ENCODE results near the gene STAG3.
A peak's percentile ranks its signal among the peaks of the same experiment; 100 is the strongest.

The STAG3 gene

GRCh38 chr7:100156331-100157068 is 21.2 kb upstream of the STAG3 start:
- no peak for DNase-seq

DNA sequence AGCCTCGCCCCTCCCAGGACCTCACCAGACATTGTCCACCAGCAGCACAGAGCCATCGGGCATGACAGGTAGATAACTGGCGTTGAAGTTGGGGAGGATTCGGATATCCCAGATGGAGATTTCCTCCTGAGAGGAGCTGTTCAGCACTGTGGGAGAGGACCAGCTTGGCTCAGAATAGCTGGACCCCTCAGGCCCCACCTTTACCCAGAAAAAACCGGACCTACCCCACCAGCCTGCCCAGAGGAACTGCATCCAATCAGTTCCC is 20.7 kb upstream of the STAG3 start:
- DNase-seq = no peak

- no peak for DNase-seq
Measured at GRCh38 chr7:100157334-100158228, 20.1 kb upstream of the STAG3 start.

DNA sequence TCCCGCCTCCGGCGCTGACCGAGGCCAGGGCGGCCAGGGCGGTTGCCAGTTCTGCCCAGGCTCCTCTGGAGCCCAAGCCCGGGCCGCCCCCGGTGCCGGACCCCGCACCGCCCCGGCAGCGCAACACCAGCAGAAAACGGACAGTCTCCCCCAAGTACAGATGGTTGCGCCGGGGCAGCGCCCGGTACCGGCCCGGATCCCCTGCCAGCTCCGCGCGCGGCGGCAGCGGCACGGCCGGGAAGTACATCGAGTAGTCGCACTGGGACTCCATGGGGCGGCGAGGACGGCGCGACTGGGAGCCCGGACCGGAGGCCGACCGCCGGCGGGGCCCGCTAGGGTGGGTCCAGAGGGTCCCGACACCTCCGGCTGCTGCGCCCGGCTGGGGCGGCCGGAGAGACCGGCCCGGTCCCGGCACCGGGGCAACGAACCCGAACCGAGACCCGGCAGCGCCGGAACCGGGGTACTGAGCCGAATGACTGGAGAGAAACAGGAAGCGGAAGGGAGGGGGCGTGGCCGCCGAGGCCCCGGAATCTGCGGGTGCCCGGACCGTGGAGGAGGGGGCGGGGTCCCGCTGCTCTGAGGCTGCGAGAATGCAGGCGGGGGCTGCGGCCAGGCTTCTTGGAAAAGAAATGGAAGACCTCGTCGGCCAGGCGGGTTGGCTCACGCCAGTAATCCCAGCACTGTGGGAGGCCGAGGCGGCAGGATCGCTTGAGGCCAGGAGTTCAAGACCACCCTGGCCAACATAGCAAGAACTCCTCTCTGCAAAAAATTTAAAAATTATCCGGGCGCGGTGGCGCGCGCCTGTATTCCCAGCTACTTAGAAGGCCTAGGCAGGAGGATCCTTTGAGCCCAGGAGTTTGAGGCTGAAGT is 19.3 kb upstream of the STAG3 start, which contains the start of gene TRAPPC14:
TRAPPC14 (minus strand) TSS at position 495 of the 870 bp plus-strand sequence; CDS start at position 271, 224 bp downstream.
- peak; percentile 87 for DNase-seq

- DNase-seq = no peak
Measured at GRCh38 chr7:100159099-100159623, 18.6 kb upstream of the STAG3 start.

- no peak for DNase-seq
Measured at GRCh38 chr7:100160067-100160466, 17.7 kb upstream of the STAG3 start.

- DNase-seq = no peak
Measured at GRCh38 chr7:100163006-100163531, 14.6 kb upstream of the STAG3 start.

GRCh38 chr7:100163871-100164270 is 13.8 kb upstream of the STAG3 start:
- no peak for DNase-seq

- DNase-seq = peak; percentile 36
Measured at GRCh38 chr7:100166317-100166940, 11.3 kb upstream of the STAG3 start.

DNA sequence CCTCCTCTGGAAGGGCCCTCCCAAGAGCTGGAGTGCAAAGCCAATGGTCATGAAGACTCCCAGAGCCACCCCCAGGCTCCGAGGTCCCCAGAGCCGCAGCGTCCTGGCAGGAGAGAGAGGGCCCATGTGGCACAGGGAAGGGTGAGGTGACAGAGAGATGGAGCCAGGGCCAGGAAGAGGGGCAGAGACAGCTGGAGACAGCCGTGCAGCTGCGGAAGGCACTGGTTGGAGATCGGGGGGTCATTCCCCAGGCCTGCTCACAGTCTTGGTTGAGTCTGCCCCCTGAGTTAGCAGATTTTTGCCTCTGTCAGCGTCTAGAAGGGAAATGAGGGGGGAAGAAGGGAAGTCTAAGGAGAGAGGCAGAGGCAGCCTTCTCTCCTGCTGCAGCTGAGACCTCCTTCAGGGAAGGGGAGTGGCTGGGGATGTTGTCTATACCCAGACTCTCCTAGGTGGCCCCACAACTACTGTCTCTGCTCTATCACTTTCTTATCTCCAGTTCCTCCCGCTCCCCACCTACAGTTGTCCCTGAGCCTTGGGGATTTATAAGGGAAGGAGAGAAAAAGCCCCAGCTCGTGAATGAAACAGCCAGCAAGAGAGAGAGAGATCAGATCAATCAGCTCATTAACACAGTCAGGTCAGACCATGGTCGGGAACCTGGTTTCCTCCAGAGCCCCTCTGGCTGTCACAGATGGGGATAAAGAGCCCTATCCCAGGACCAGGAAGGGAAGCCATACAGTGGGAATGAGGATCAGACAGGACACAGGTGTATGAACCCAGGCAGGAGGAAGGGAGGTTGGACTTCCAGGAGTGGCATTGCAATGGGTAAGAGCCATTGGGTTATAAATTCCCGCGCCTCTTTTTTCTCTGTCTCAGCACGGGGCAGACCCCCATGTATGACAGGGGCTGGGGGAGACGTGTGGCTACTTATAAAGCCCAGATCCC is 10.5 kb upstream of the STAG3 start:
- DNase-seq = no peak

- DNase-seq = no peak
Measured at GRCh38 chr7:100167912-100168323, 9.8 kb upstream of the STAG3 start.

- no peak for DNase-seq
Measured at GRCh38 chr7:100169147-100169850, 8.4 kb upstream of the STAG3 start.

- no peak for DNase-seq
Measured at GRCh38 chr7:100170101-100170897, 7.4 kb upstream of the STAG3 start.

- DNase-seq = no peak
Measured at GRCh38 chr7:100171087-100171681, 6.5 kb upstream of the STAG3 start.

DNA sequence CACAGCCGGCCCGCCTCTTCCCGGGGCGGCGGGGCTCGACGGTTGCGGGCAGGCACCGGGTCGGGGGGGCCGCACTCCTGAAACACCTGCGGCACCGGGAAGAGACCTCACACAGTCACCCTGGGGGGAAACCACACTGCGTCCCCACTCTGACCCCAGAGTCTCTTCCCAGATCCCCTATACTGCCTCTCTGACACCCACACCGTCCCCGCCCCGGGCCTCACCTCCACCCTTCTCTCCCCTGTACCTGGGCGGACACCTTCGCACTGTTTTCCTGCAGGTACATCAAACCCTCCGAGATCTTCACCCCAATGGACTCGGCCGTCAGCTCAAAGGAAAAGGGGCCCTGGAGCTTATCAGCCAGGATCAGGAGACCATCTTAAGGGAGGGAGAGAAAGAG is 5.9 kb upstream of the STAG3 start:
- DNase-seq = no peak

- DNase-seq = no peak
Measured at GRCh38 chr7:100173806-100174495, 3.8 kb upstream of the STAG3 start.

DNA sequence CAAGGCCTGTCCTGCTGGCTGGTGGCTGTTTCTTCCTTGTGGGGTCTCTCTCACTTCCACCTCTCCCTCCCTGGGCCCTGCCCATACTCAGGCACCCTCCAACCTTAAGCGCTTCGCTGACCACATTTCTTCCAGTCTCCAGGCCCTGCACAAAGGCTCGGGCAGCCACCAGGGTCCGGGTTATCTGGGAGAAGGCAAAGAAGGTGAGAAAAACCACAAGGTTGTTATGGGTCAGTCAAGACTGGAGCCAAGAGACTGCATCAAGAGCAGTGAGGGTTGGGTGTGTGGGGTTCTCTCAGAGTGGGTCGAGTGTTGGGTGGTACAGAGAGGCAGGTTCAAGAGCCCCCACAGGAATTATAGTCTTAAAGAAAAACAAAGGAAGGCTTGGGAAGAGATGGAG is 3.1 kb upstream of the STAG3 start:
- no peak for DNase-seq

- no peak for DNase-seq
Measured at GRCh38 chr7:100175296-100175935, 2.3 kb upstream of the STAG3 start.
